Lower leg skin (tissue), 3 donors: ENCODE results near the gene MFNG.
"Not testable (repeated sequence)": the region's sequence is repeated elsewhere in the genome, so short reads cannot be mapped to it uniquely, and the experiment has no call there.

Source experiments
- CTCF ChIP-seq, 3 donors: fragments of 450-650 bp; IDR thresholded peaks; one replicate each; pipeline ENCODE4 v1.5.1; 2016; ENCODE audit warnings: antibody characterized with exemption in 3 of 3, mild to moderate bottlenecking in 3 of 3, moderate library complexity in 2 of 3
- POLR2A ChIP-seq, 2 donors: fragments of 450-650 bp; IDR thresholded peaks; one replicate each; pipeline ENCODE4 v1.6.1; 2016 to 2017; ENCODE audit warnings: antibody characterized with exemption in 2 of 2, mild to moderate bottlenecking in 1 of 2, moderate library complexity in 1 of 2

GRCh38 chr22:37527952-37528351, 41.8 kb upstream of the MFNG start:
- not testable (repeated sequence) for TF ChIP-seq CTCF, POLR2A (IDR thresholded peaks at IDR 0.05)
